ENCODE results near the gene KAT6B. TPM values are rescaled to one million over a fixed set of nuclear protein-coding genes. Genes with fewer than 3 reads are reported as not detected.
"Not testable (repeated sequence)": the region's sequence is repeated elsewhere in the genome, so short reads cannot be mapped to it uniquely, and the experiment has no call there.

Gene KAT6B
- 21.5 and 48.3 TPM in 2 replicates for total RNA-seq (ENCODE audit: low replicate concordance)
- long read RNA-seq, full-length matches to known transcripts: 2 of 28 reads
- long read RNA-seq, partial matches to known transcripts: 19 of 28 reads
- long read RNA-seq, other reads (novel, unspliced or antisense): 7 of 28 reads

DNA sequence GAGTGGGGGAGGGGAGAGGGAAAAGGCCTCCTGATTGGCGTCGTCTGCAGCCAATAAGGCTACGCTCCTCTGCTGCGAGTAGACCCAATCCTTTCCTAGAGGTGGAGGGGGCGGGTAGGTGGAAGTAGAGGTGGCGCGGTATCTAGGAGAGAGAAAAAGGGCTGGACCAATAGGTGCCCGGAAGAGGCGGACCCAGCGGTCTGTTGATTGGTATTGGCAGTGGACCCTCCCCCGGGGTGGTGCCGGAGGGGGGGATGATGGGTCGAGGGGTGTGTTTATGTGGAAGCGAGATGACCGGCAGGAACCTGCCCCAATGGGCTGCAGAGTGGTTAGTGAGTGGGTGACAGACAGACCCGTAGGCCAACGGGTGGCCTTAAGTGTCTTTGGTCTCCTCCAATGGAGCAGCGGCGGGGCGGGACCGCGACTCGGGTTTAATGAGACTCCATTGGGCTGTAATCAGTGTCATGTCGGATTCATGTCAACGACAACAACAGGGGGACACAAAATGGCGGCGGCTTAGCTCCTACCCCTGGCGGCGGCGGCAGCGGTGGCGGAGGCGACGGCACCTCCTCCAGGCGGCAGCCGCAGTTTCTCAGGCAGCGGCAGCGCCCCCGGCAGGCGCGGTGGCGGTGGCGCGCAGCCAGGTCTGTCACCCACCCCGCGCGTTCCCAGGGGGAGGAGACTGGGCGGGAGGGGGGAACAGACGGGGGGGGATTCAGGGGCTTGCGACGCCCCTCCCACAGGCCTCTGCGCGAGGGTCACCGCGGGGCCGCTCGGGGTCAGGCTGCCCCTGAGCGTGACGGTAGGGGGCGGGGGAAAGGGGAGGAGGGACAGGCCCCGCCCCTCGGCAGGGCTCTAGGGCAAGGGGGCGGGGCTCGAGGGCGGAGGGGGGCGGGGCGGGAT, at the start of gene KAT6B:
TSS of gene KAT6B (plus strand) at position 459 of the 903 bp plus-strand sequence. CDS start 16,258 bp downstream, outside the sequence.
- peaks cover 36% of the 10 kb centered on the region for H3K4me1 Mint-ChIP-seq (ENCODE audit: unreplicated experiment)

DNA sequence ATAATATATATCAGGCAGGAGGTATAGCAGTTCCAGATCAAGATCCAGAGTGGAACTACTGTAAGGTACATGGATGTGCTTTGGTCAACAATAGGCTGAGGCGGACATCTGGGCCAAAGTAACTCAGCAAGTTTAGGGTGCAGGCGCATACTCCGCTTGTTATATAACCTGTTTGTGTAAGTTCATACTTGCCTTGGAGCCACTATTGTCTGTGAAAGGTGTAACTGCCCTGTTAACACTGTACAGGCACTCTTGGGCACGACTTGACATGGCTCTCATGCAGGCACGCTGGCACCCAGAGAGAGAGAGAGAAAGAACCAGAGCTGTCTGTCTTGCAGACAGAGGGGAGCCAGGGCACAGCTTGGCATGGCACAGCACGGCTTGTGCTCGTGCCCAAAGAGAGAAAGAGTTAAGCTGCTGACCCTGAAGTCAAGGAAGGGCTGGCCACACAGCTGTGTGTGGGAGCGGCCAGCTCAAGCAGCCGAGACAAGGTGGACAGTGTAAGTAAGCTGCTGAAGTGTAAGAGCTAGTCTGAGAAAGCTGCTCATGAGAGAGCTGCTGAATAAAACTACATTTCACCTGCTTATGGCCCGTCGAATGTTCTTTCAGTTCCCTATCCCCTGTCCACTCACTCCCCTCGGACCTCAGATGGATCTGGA, 47.8 kb upstream of the KAT6B start:
- no peak for DNase-seq (ENCODE audit: extremely low spot score, unreplicated experiment)
- Mint-ChIP-seq H3K9me3 (peaks cover 18% of the 10 kb centered on the region), H3K36me3 (no peaks in the 10 kb centered on the region), H3K27me3 (no peaks in the 10 kb centered on the region), H3K4me3 (no peak overlapping the region), H3K27ac (no peak overlapping the region), H3K4me1 (ENCODE audit: unreplicated experiment) (peaks cover 6% of the 10 kb centered on the region)
- TF ChIP-seq, protein P1, sequence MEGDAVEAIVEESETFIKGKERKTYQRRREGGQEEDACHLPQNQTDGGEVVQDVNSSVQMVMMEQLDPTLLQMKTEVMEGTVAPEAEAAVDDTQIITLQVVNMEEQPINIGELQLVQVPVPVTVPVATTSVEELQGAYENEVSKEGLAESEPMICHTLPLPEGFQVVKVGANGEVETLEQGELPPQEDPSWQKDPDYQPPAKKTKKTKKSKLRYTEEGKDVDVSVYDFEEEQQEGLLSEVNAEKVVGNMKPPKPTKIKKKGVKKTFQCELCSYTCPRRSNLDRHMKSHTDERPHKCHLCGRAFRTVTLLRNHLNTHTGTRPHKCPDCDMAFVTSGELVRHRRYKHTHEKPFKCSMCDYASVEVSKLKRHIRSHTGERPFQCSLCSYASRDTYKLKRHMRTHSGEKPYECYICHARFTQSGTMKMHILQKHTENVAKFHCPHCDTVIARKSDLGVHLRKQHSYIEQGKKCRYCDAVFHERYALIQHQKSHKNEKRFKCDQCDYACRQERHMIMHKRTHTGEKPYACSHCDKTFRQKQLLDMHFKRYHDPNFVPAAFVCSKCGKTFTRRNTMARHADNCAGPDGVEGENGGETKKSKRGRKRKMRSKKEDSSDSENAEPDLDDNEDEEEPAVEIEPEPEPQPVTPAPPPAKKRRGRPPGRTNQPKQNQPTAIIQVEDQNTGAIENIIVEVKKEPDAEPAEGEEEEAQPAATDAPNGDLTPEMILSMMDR (conservative IDR thresholded peaks at IDR 0.05): no peak

More for the DNA sequence above, at the start of gene KAT6B:
- Mint-ChIP-seq H3K27me3 (no peaks in the 10 kb centered on the region), H3K9me3 (no peaks in the 10 kb centered on the region), H3K36me3 (peaks cover 19% of the 10 kb centered on the region), H3K27ac (peak within 1 kb of the TSS; percentile 98), H3K4me3 (peak within 1 kb of the TSS; percentile 99)
- peak; percentile 100 for DNase-seq (ENCODE audit: extremely low spot score, unreplicated experiment)
- TF ChIP-seq, protein P1 (conservative IDR thresholded peaks at IDR 0.05): peak; percentile 69

- not testable (repeated sequence) for H3K36me3 Mint-ChIP-seq; H3K4me3 Mint-ChIP-seq; H3K27me3 Mint-ChIP-seq; H3K27ac Mint-ChIP-seq; DNase-seq (ENCODE audit: extremely low spot score, unreplicated experiment); H3K4me1 Mint-ChIP-seq (ENCODE audit: unreplicated experiment)
- H3K9me3 Mint-ChIP-seq: peaks cover 15% of the 10 kb centered on the region
Observed at GRCh38 chr10:74781870-74782269, 44.5 kb upstream of the KAT6B start.

DNA sequence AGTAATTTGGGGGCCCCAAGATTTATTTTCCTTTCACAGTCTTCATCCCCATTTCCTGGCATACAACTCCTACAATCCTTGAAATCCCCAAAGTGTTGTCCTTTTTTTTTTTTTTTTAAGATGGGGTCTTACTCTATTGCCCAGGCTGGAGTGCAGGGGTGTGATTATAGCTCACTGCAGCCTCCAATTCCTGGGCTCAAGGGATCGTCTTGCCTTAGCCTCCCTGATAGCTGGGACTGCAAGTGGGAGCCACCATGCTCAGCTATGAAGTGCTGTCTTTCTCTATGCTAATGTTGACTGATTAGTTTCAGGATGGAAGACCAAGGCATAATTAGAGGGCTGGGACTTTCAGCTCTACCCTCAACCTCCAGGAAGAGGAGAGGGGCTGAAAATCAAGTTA, 41.9 kb upstream of the KAT6B start:
- Mint-ChIP-seq H3K36me3 (no peaks in the 10 kb centered on the region), H3K9me3 (peaks cover 11% of the 10 kb centered on the region), H3K4me1 (ENCODE audit: unreplicated experiment) (peaks cover 6% of the 10 kb centered on the region), H3K4me3 (no peak overlapping the region), H3K27ac (no peak overlapping the region), H3K27me3 (no peaks in the 10 kb centered on the region)
- TF ChIP-seq, protein P1 (conservative IDR thresholded peaks at IDR 0.05): no peak
- no peak for DNase-seq (ENCODE audit: extremely low spot score, unreplicated experiment)

DNA sequence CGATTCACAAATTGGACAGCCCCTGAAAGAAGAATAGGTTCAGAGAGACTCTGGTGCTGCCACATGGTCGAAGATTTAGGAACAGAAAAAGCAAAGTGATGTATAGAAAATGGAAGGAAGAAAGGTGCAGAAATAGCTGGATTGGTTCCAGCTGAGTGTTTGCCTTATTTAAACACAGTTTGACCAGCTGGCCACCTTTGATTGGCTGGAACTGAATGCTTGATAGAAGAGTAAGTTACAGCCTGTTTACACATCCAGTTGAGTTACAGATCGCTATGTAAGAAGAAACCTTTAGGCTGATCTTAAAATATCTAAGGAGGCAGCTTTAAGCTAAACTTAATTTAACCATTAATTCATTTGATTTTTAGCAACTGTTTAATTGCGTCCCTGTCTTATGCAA, 40.3 kb upstream of the KAT6B start:
- Mint-ChIP-seq H3K4me3 (no peak overlapping the region), H3K4me1 (ENCODE audit: unreplicated experiment) (peaks cover 6% of the 10 kb centered on the region), H3K36me3 (no peaks in the 10 kb centered on the region), H3K27ac (no peak overlapping the region), H3K27me3 (no peaks in the 10 kb centered on the region), H3K9me3 (peaks cover 11% of the 10 kb centered on the region)
- TF ChIP-seq, protein P1 (conservative IDR thresholded peaks at IDR 0.05): no peak
- DNase-seq (ENCODE audit: extremely low spot score, unreplicated experiment): no peak
